ENCODE measurements around the gene CPNE7.

GRCh38 chr16:89544113-89544512 lies 31.4 kb upstream of the CPNE7 start:
- TF ChIP-seq CTCF (IDR thresholded peaks at IDR 0.05; ENCODE audit: borderline replicate concordance, extremely low read depth, low read length, poor library complexity, severe bottlenecking): no peak
- TF ChIP-seq EZH2 (IDR thresholded peaks at IDR 0.05; ENCODE audit: borderline replicate concordance, low read depth, low read length, severe bottlenecking): no peak
